ENCODE data around the gene GABBR2. TPM values are rescaled to one million over a fixed set of nuclear protein-coding genes. Genes with fewer than 3 reads are reported as not detected.

GABBR2 gene
- total and polyA plus RNA-seq, 2 experiments from 2014 or later = 0.89 to 1.3 TPM

DNA sequence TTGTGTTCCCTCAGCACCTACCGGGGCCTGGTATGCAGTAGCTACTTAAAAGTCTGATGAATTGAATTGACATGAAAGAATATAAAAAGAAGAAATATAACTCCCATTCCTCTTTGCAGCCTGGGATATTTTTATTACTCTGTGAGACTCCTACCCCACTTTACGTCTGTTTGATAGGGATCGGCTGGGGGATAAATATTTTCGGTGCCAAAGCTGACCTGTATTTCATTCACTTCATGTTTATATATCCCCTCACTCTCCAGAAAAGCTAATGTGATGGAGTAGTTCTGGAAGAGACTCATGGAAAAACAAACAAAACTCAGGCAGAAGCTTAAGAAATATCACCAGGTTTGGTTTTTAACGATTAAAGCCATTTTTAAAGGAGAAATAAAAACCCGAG, 345.1 kb downstream of the GABBR2 start (continued):
- TF ChIP-seq, protein P1, sequence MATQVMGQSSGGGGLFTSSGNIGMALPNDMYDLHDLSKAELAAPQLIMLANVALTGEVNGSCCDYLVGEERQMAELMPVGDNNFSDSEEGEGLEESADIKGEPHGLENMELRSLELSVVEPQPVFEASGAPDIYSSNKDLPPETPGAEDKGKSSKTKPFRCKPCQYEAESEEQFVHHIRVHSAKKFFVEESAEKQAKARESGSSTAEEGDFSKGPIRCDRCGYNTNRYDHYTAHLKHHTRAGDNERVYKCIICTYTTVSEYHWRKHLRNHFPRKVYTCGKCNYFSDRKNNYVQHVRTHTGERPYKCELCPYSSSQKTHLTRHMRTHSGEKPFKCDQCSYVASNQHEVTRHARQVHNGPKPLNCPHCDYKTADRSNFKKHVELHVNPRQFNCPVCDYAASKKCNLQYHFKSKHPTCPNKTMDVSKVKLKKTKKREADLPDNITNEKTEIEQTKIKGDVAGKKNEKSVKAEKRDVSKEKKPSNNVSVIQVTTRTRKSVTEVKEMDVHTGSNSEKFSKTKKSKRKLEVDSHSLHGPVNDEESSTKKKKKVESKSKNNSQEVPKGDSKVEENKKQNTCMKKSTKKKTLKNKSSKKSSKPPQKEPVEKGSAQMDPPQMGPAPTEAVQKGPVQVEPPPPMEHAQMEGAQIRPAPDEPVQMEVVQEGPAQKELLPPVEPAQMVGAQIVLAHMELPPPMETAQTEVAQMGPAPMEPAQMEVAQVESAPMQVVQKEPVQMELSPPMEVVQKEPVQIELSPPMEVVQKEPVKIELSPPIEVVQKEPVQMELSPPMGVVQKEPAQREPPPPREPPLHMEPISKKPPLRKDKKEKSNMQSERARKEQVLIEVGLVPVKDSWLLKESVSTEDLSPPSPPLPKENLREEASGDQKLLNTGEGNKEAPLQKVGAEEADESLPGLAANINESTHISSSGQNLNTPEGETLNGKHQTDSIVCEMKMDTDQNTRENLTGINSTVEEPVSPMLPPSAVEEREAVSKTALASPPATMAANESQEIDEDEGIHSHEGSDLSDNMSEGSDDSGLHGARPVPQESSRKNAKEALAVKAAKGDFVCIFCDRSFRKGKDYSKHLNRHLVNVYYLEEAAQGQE (IDR thresholded peaks at IDR 0.05; ENCODE audit: unreplicated experiment) = no peak
- TF ChIP-seq, protein P2, sequence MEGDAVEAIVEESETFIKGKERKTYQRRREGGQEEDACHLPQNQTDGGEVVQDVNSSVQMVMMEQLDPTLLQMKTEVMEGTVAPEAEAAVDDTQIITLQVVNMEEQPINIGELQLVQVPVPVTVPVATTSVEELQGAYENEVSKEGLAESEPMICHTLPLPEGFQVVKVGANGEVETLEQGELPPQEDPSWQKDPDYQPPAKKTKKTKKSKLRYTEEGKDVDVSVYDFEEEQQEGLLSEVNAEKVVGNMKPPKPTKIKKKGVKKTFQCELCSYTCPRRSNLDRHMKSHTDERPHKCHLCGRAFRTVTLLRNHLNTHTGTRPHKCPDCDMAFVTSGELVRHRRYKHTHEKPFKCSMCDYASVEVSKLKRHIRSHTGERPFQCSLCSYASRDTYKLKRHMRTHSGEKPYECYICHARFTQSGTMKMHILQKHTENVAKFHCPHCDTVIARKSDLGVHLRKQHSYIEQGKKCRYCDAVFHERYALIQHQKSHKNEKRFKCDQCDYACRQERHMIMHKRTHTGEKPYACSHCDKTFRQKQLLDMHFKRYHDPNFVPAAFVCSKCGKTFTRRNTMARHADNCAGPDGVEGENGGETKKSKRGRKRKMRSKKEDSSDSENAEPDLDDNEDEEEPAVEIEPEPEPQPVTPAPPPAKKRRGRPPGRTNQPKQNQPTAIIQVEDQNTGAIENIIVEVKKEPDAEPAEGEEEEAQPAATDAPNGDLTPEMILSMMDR (conservative IDR thresholded peaks at IDR 0.05; ENCODE audit: low read depth in 2 of 2) = no peak
- no peak for TF ChIP-seq EZH2phosphoT487 (IDR thresholded peaks at IDR 0.05; ENCODE audit: unreplicated experiment)

DNA sequence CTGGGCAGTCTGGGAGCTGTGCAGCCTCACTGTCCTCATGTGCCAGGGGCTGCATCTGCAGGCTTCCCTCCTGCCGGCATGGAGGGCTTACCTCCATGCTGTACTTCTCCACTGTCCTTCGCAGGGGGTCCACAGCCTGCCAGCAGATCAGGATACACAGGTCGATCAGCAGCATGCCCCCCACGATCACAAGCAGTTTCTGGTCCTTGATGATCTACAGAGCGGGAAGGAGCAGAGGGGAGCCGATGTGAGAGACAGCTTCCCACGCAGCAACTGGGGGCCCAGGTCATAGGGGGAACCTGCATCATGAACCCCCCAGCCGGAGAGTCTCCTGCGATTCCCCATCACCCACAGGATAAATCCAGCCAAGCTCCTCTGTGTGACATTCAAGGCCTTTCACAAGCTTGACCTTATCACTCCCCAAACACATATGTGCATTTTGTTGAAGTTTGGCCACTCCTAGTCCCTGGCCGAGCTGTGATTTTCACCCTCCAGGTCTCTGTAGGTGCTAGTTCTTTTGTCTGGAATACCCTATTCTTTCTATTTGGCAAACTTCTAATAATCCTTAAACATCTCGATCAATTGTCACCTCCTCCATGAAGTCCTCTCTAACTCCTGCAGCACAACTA, 346.0 kb downstream of the GABBR2 start:
- Histone ChIP-seq H3K36me3 (ENCODE audit: insufficient read depth) (peaks cover 6% of the 10 kb centered on the region; the same call in 1 of the 2 replicates), H2AFZ (no peak overlapping the region), H3K79me2 (replicated peaks; ENCODE audit: insufficient read depth) (no peaks in the 10 kb centered on the region), H3K4me1 (ENCODE audit: insufficient read depth) (no peaks in the 10 kb centered on the region), H3F3A (replicated peaks; ENCODE audit: low read depth) (no peaks in the 10 kb centered on the region), H3K27ac (ENCODE audit: low read depth) (no peak overlapping the region), H3K4me3 (no peak overlapping the region), H4K20me1 (replicated peaks; ENCODE audit: insufficient read depth) (no peaks in the 10 kb centered on the region), H3K27me3 (ENCODE audit: insufficient read depth) (no peaks in the 10 kb centered on the region), H3K4me2 (no peak overlapping the region), H3K9me2 (ENCODE audit: insufficient read depth) (no peaks in the 10 kb centered on the region)
- DNase-seq (ENCODE audit: low spot score) (no peak), ATAC-seq (no peak)
- Mint-ChIP-seq H3K9me3 (peaks cover 22% of the 10 kb centered on the region), H3K4me1 (peaks cover 7% of the 10 kb centered on the region; the same call in 2 of the 3 replicates), H3K27me3 (ENCODE audit: insufficient read depth, low read depth, poor library complexity) (peaks cover 9% of the 10 kb centered on the region), H3K27ac (no peak overlapping the region; the same call in 1 of the 2 replicates), H3K36me3 (ENCODE audit: low read depth) (peaks cover 5% of the 10 kb centered on the region), H3K4me3 (no peak overlapping the region)
- TF ChIP-seq STAT1 (IDR thresholded peaks at IDR 0.05; ENCODE audit: unreplicated experiment) (no peak), EZH2 (IDR thresholded peaks at IDR 0.05; ENCODE audit: low read depth, unreplicated experiment) (no peak), JUNB (IDR thresholded peaks at IDR 0.05; ENCODE audit: unreplicated experiment) (no peak), ZNF114 (CRISPR knock-in tag; IDR thresholded peaks at IDR 0.05) (no peak), NANOG (IDR thresholded peaks at IDR 0.05; ENCODE audit: borderline replicate concordance) (no peak), POLR2AphosphoS5 (IDR thresholded peaks at IDR 0.05; ENCODE audit: low read depth) (no peak)
- TF ChIP-seq, protein P3, sequence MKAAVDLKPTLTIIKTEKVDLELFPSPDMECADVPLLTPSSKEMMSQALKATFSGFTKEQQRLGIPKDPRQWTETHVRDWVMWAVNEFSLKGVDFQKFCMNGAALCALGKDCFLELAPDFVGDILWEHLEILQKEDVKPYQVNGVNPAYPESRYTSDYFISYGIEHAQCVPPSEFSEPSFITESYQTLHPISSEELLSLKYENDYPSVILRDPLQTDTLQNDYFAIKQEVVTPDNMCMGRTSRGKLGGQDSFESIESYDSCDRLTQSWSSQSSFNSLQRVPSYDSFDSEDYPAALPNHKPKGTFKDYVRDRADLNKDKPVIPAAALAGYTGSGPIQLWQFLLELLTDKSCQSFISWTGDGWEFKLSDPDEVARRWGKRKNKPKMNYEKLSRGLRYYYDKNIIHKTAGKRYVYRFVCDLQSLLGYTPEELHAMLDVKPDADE (IDR thresholded peaks at IDR 0.05) = no peak
- TF ChIP-seq, protein P2 (conservative IDR thresholded peaks at IDR 0.05; ENCODE audit: low read depth in 2 of 2) = no peak
- TF ChIP-seq, protein P1 (IDR thresholded peaks at IDR 0.05; ENCODE audit: unreplicated experiment) = no peak

Measured in GM23338 (cell line).